Nephron progenitor cell (in vitro differentiated cells): ENCODE results near the gene MFF.

ENCODE experiments used
- DNase-seq: peaks from one replicate; pipeline ENCODE4 v3.0.0; 2021
- H3K27ac Mint-ChIP-seq: 2 replicates; pipeline ENCODE4 v1.8.0; 2021; ENCODE audit warnings: mild to moderate bottlenecking, moderate library complexity, mixed read lengths
- H3K27me3 Mint-ChIP-seq: 2 replicates; pipeline ENCODE4 v1.8.0; 2021; ENCODE audit warnings: mild to moderate bottlenecking, low read depth, mixed read lengths; ENCODE audit not compliant: poor library complexity
- H3K36me3 Mint-ChIP-seq: 2 replicates; pipeline ENCODE4 v1.8.0; 2021; ENCODE audit warnings: low read depth, mixed read lengths
- H3K4me1 Mint-ChIP-seq: 2 replicates; pipeline ENCODE4 v1.8.0; 2021; ENCODE audit warnings: mixed read lengths
- H3K4me3 Mint-ChIP-seq: 2 replicates; pipeline ENCODE4 v1.8.0; 2021; ENCODE audit warnings: mild to moderate bottlenecking, moderate library complexity, mixed read lengths
- H3K9me3 Mint-ChIP-seq: 2 replicates; pipeline ENCODE4 v1.8.0; 2021; ENCODE audit warnings: mild to moderate bottlenecking, moderate library complexity, mixed read lengths
- TF ChIP-seq, protein P1 (sequence below): fragments of 200-600 bp; sonication (generic); IDR thresholded peaks from 2 replicates; pipeline ENCODE4 v1.5.0; 2021; ENCODE audit warnings: antibody characterized with exemption

Gene MFF

DNA sequence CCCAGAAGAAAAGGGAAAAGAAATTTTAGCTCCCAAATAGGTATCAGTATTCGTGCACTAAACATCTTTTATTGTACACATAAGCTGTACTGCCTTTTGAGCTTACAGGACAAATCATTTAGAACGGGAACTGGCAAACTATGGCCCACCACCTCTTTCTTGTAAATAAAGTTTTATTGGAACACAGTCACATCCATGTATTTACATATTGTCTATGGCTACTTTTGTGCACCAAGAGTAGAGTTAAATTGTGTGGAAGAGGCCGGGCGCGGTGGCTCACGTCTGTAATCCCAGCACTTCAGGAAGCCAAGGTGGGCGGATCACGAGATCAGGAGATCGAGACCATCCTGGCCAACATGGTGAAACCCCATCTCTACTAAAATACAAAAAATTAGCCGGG, 48.3 kb downstream of the MFF start:
- Mint-ChIP-seq H3K4me3 (no peak overlapping the region), H3K4me1 (peaks cover 12% of the 10 kb centered on the region), H3K27ac (no peak overlapping the region), H3K36me3 (no peaks in the 10 kb centered on the region), H3K27me3 (peaks cover 3% of the 10 kb centered on the region), H3K9me3 (no peaks in the 10 kb centered on the region)
- TF ChIP-seq, protein P1, sequence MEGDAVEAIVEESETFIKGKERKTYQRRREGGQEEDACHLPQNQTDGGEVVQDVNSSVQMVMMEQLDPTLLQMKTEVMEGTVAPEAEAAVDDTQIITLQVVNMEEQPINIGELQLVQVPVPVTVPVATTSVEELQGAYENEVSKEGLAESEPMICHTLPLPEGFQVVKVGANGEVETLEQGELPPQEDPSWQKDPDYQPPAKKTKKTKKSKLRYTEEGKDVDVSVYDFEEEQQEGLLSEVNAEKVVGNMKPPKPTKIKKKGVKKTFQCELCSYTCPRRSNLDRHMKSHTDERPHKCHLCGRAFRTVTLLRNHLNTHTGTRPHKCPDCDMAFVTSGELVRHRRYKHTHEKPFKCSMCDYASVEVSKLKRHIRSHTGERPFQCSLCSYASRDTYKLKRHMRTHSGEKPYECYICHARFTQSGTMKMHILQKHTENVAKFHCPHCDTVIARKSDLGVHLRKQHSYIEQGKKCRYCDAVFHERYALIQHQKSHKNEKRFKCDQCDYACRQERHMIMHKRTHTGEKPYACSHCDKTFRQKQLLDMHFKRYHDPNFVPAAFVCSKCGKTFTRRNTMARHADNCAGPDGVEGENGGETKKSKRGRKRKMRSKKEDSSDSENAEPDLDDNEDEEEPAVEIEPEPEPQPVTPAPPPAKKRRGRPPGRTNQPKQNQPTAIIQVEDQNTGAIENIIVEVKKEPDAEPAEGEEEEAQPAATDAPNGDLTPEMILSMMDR = no peak
- DNase-seq = no peak

DNA sequence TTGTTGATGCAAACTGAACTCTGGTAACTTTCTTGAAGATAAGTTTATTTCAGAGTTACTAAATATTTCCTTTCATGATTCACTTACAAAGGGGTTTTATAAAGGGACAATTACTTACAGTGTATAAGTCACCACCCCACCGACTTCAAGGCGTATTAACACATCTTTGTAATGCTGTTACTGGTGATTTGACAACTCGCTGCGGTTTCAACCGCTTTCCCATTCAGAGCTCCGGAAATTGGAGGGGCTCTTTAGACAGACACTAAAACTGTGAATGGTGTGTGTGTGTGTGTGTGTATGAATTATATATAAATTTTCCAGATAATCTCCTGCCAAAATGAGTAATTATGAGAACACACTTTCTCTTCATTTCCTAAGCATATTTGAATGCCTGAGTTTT, 49.1 kb downstream of the MFF start:
- Mint-ChIP-seq H3K27me3 (peaks cover 3% of the 10 kb centered on the region), H3K27ac (no peak overlapping the region), H3K36me3 (no peaks in the 10 kb centered on the region), H3K4me3 (no peak overlapping the region), H3K4me1 (peaks cover 12% of the 10 kb centered on the region), H3K9me3 (no peaks in the 10 kb centered on the region)
- DNase-seq = no peak
- TF ChIP-seq, protein P1 = no peak

DNA sequence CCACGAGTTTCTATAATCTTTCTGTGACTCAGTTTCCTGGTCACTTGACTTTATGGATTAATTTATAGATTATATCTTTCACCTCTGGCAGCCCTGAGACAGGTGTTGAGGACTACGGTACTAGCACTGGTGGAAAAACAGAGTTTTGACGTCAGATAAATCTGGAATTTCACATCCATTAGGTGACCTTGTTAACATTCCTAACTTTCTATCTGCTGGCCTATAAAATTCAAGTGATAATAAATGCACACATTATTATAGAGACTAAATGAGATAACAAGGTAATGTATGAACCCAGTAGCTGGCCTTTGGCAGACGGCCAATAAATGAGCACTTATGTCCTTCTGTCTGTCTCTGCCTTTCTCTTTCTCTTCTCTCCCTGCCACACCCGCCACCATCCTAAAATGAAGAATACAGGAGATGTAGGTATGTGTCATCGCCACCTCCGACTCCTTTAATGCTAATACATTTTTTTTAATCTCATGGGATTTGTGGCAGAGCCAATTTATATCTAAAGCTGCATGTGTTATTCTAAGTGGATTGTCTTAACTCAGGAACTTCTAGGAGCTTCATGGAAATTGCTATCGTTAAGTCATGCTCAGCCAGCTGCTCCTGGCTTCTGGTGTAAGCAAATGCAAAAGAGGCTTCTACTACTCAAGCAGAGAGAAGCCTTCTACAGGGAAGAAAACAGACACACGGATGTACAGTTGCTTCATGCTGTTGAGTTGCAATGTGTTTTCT, 51.8 kb downstream of the MFF start:
- TF ChIP-seq, protein P1 = no peak
- peaks cover 9% of the 10 kb centered on the region for H3K27me3 Mint-ChIP-seq
- H3K27ac Mint-ChIP-seq = no peak overlapping the region
- no peaks in the 10 kb centered on the region for H3K36me3 Mint-ChIP-seq
- H3K9me3 Mint-ChIP-seq = no peaks in the 10 kb centered on the region
- no peak for DNase-seq
- H3K4me1 Mint-ChIP-seq = peaks cover 8% of the 10 kb centered on the region
- H3K4me3 Mint-ChIP-seq = no peak overlapping the region

- Mint-ChIP-seq H3K9me3 (no peaks in the 10 kb centered on the region), H3K27ac (no peak overlapping the region), H3K4me1 (peaks cover 7% of the 10 kb centered on the region), H3K4me3 (no peak overlapping the region), H3K36me3 (no peaks in the 10 kb centered on the region), H3K27me3 (peaks cover 11% of the 10 kb centered on the region)
- DNase-seq = no peak
- TF ChIP-seq, protein P1 = no peak
Observed at GRCh38 chr2:227377467-227378351, 52.7 kb downstream of the MFF start.

DNA sequence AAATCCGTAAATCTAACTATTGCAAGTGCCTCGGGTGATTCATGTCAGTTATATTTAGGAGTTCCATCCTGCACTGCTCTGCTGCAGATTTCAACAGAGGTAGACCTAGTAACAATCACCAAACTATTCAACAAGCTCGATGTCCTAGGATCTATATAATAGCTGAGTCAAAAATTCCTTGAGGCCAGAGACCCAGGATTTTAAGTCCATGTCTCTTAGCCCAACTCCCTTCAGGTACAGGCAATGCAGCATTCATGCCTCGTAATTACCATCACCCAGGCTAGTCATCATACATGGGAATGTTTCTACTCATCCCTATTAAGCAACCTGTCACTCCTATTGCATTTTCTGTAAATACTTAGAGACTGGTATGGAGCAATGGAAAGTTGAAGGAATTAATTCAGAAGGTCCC, 53.3 kb downstream of the MFF start:
- TF ChIP-seq, protein P1 = no peak
- Mint-ChIP-seq H3K4me1 (peaks cover 3% of the 10 kb centered on the region), H3K27ac (no peak overlapping the region), H3K4me3 (no peak overlapping the region), H3K9me3 (no peaks in the 10 kb centered on the region), H3K36me3 (no peaks in the 10 kb centered on the region), H3K27me3 (peaks cover 11% of the 10 kb centered on the region)
- DNase-seq = no peak
